Measurements from ENCODE around the gene EIF2AK3. TPM values are rescaled to one million over a fixed set of nuclear protein-coding genes. Genes with fewer than 3 reads are reported as not detected.

The EIF2AK3 gene
- total RNA-seq, 1 experiment from 2014 or later, result 19.3 TPM

DNA sequence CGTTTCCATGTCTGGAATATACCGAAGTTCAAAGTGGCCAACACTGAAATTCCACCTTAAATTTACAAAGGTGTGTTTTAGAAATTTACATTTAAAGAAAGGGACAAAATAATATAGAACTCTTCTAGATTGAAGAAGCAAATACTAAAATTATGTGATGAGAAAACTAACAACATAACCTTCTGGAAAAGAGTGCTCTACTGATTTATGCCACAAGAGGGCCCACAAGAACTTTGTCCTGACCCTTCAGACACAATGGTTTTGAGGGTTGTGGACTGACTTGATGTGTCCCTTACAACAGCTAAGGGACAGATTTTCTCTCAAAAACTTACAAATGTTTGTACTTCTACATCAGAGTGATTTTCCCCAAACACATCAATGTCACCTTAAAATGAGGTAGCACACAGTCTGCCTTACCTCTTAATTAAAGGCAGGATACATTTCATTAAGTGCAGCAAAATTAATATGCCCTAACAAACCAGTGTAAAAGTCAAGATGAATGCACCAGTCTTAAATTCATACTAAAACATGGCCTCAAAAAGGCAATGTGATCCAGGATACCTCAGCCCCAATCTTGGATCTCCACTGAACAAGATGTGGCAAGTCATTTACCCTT lies 36.2 kb downstream of the EIF2AK3 start:
- no peaks in the 10 kb centered on the region for H3K23me2 ChIP-seq (ENCODE audit: insufficient read length, low read depth, low read length, poor library complexity, severe bottlenecking)
- H3K79me2 ChIP-seq (ENCODE audit: insufficient read depth, low read length), result no peaks in the 10 kb centered on the region
- H3K23ac ChIP-seq (ENCODE audit: insufficient read length, low read depth, low read length), result no peak overlapping the region
- H3K4me1 Mint-ChIP-seq, result peaks cover under 1 to 1% of the 10 kb centered on the region in 2 experiments
- H2BK120ac ChIP-seq (ENCODE audit: low read depth, low read length, poor library complexity, severe bottlenecking), result no peak overlapping the region
- no peak overlapping the region for H3K4me2 ChIP-seq (ENCODE audit: insufficient read depth, insufficient read length, low read length)
- H2AFZ ChIP-seq (ENCODE audit: low read length), result no peak overlapping the region
- H3K18ac ChIP-seq (ENCODE audit: insufficient read length, low read depth, low read length), result no peak overlapping the region
- H3K4me1 ChIP-seq (ENCODE audit: insufficient read depth, low read length), result no peaks in the 10 kb centered on the region
- WGBS (ENCODE audit: extremely low coverage, insufficient read length, low lambda C conversion rate), result no CpG with 5 or more reads among the region's 2 CpGs
- no peak overlapping the region for H2BK12ac ChIP-seq (ENCODE audit: insufficient read length, low read depth, low read length)
- H3K9me3 ChIP-seq (ENCODE audit: control insufficient read depth, low read depth, low read length), result no peaks in the 10 kb centered on the region
- no peak overlapping the region for H2BK15ac ChIP-seq (ENCODE audit: low read depth, low read length)
- H3K36me3 Mint-ChIP-seq (ENCODE audit: insufficient read depth in 1 of 3, low read depth in 3 of 3), result peaks cover 3 to 42% (median 33%) of the 10 kb centered on the region in 3 experiments; a peak in 5 of 7 replicates
- no peak overlapping the region for H3K4me3 Mint-ChIP-seq
- no peaks in the 10 kb centered on the region for H4K20me1 ChIP-seq (ENCODE audit: control insufficient read depth, insufficient read depth, insufficient read length)
- H4K8ac ChIP-seq (replicated peaks; ENCODE audit: insufficient read length, low read depth, low read length), result no peak overlapping the region
- H3K27me3 ChIP-seq (ENCODE audit: insufficient read depth, low read length), result no peaks in the 10 kb centered on the region
- no peak overlapping the region for H3K56ac ChIP-seq (ENCODE audit: insufficient read length, low read depth, low read length)
- H3K14ac ChIP-seq (ENCODE audit: insufficient read depth, low read length), result no peak overlapping the region
- no peak overlapping the region for H4K91ac ChIP-seq (ENCODE audit: insufficient read length, low read depth, low read length)
- TF ChIP-seq, protein P1, sequence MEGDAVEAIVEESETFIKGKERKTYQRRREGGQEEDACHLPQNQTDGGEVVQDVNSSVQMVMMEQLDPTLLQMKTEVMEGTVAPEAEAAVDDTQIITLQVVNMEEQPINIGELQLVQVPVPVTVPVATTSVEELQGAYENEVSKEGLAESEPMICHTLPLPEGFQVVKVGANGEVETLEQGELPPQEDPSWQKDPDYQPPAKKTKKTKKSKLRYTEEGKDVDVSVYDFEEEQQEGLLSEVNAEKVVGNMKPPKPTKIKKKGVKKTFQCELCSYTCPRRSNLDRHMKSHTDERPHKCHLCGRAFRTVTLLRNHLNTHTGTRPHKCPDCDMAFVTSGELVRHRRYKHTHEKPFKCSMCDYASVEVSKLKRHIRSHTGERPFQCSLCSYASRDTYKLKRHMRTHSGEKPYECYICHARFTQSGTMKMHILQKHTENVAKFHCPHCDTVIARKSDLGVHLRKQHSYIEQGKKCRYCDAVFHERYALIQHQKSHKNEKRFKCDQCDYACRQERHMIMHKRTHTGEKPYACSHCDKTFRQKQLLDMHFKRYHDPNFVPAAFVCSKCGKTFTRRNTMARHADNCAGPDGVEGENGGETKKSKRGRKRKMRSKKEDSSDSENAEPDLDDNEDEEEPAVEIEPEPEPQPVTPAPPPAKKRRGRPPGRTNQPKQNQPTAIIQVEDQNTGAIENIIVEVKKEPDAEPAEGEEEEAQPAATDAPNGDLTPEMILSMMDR (conservative IDR thresholded peaks at IDR 0.05), result peak; percentile 87
- peak overlapping the region in 1 of 3 experiments; percentile 14; a peak in 2 of 7 replicates for H3K27ac Mint-ChIP-seq
- H3K79me1 ChIP-seq (ENCODE audit: insufficient read depth, low read depth, low read length, poor library complexity, severe bottlenecking), result no peaks in the 10 kb centered on the region
- H2AK5ac ChIP-seq (ENCODE audit: insufficient read length, low read length), result no peak overlapping the region
- DNase-seq, result peak; percentile 40
- H2BK5ac ChIP-seq (ENCODE audit: insufficient read length, low read length), result no peak overlapping the region
- no peaks in the 10 kb centered on the region for H3K9me3 Mint-ChIP-seq
- no peak overlapping the region for H4K5ac ChIP-seq (ENCODE audit: insufficient read length, low read depth, low read length)
- H3K27ac ChIP-seq (ENCODE audit: insufficient read length, low read depth, low read length), result no peak overlapping the region
- H2BK20ac ChIP-seq (ENCODE audit: low read depth, low read length, poor library complexity, severe bottlenecking), result no peak overlapping the region
- no peak overlapping the region for H3K4ac ChIP-seq (ENCODE audit: low read depth, low read length)
- no peak overlapping the region for H3K9ac ChIP-seq (ENCODE audit: extremely low read depth, insufficient read length, low read length)
- no peaks in the 10 kb centered on the region for H3K27me3 Mint-ChIP-seq (ENCODE audit: low read depth)
- no peak overlapping the region for H3T11ph ChIP-seq (ENCODE audit: low read length)
